AG04450 (cell line): Measurements from ENCODE around the gene SCGB1A1. TPM values are rescaled to one million over a fixed set of nuclear protein-coding genes. Genes with fewer than 3 reads are reported as not detected.
"Not testable (repeated sequence)": the region's sequence is repeated elsewhere in the genome, so short reads cannot be mapped to it uniquely, and the experiment has no call there.

Experiments
- CTCF ChIA-PET: fragments of 300-600, 350-600 bp; formaldehyde crosslinking; extraction: SDS; loops from one replicate; lab custom pipeline; 2022; ENCODE audit warnings: antibody characterized with exemption, inconsistent platforms; lab: Charles Lee
- POLR2A ChIA-PET: fragments of 350-600 bp; formaldehyde crosslinking; extraction: SDS; loops from one replicate; lab custom pipeline; 2021; ENCODE audit warnings: antibody characterized with exemption, inconsistent platforms; lab: Yijun Ruan, JAX
- DNase-seq: peaks from one replicate; pipeline ENCODE4 v3.0.0-alpha.2; 2011; ENCODE audit warnings: low read depth, low spot score
- H3K27ac ChIP-seq: one replicate; pipeline ENCODE4 v1.5.1; 2012; ENCODE audit warnings: low read depth, low read length, control low read depth
- H3K27me3 ChIP-seq: one replicate; pipeline ENCODE4 v1.6.0; 2012; ENCODE audit warnings: low read length; ENCODE audit not compliant: control insufficient read depth, insufficient read depth
- H3K4me3 ChIP-seq: 2 replicates; pipeline ENCODE4 v1.5.1; 2011; ENCODE audit warnings: mild to moderate bottlenecking, low read depth, low read length, control low read depth
- H3K9me3 ChIP-seq: 2 replicates; pipeline ENCODE4 v1.5.1; 2012; ENCODE audit warnings: low read length; ENCODE audit not compliant: control insufficient read depth, insufficient read depth
- CTCF ChIP-seq: IDR thresholded peaks from 2 replicates; pipeline ENCODE4 v1.5.1; 2011; ENCODE audit warnings: low read depth, low read length, control low read depth, inconsistent platforms
- polyA plus RNA-seq: library from polyadenylated mRNA; depleted of rRNA; stranded (reverse); fragments of >200 nt; gene quantifications from 2 replicates; pipeline ENCODE4 v1.2.3, GENCODE V29; 2011

Gene SCGB1A1
- polyA plus RNA-seq, 1 experiment, result not detected

- POLR2A ChIA-PET, result interaction anchor here (0.6 kb wide), 1 partner anchor 1920 kb away, joined by 8 read pairs; no protein-coding TSS in a partner anchor
- Histone ChIP-seq H3K27ac (no peak overlapping the region), H3K4me3 (no peak overlapping the region), H3K9me3 (no peaks in the 10 kb centered on the region), H3K27me3 (peaks cover 3% of the 10 kb centered on the region)
- TF ChIP-seq CTCF, result no peak
- DNase-seq, result no peak
- CTCF ChIA-PET, result no interaction called here
Measured at GRCh38 chr11:62374801-62375200, 44.0 kb upstream of the SCGB1A1 start.

GRCh38 chr11:62378459-62379063, 40.3 kb upstream of the SCGB1A1 start:
- peak; percentile 39 for TF ChIP-seq CTCF
- not testable (repeated sequence) for DNase-seq
- CTCF ChIA-PET, result interaction anchor here (0.8 to 2.9 kb wide), 6 partner anchors 17 to 161 kb away, joined by 3 to 53 read pairs (median 4); no protein-coding TSS in a partner anchor

GRCh38 chr11:62379586-62379985, 39.2 kb upstream of the SCGB1A1 start:
- H3K4me3 ChIP-seq, H3K27ac ChIP-seq, DNase-seq, H3K27me3 ChIP-seq, H3K9me3 ChIP-seq, POLR2A ChIA-PET: not testable (repeated sequence)
- CTCF ChIA-PET, result interaction anchor here (0.7 to 1.7 kb wide), 7 partner anchors 39 to 207 kb away, joined by 3 to 5 read pairs (median 3); no protein-coding TSS in a partner anchor

More at GRCh38 chr11:62378459-62379063, 40.3 kb upstream of the SCGB1A1 start:
- H3K27ac ChIP-seq, H3K9me3 ChIP-seq, H3K4me3 ChIP-seq, H3K27me3 ChIP-seq, POLR2A ChIA-PET: not testable (repeated sequence)

GRCh38 chr11:62380821-62381245, 38.0 kb upstream of the SCGB1A1 start:
- H3K4me3 ChIP-seq, H3K27me3 ChIP-seq, H3K27ac ChIP-seq, H3K9me3 ChIP-seq: not testable (repeated sequence)
- POLR2A ChIA-PET, result interaction anchor here (0.6 kb wide), 1 partner anchor 301 kb away, joined by 4 read pairs; no protein-coding TSS in a partner anchor
- TF ChIP-seq CTCF, result peak; percentile 74
- DNase-seq, result peak; percentile 33
- CTCF ChIA-PET, result interaction anchor here (1.3 to 1.5 kb wide), 3 partner anchors 14 to 209 kb away, joined by 3 to 5 read pairs (median 3); no protein-coding TSS in a partner anchor

- CTCF ChIA-PET, result interaction anchor here (0.6 to 0.7 kb wide), 2 partner anchors 214 to 272 kb away, joined by 3 read pairs; no protein-coding TSS in a partner anchor
- POLR2A ChIA-PET, result interaction anchor here (0.7 kb wide), 1 partner anchor 322 kb away, joined by 4 read pairs; no protein-coding TSS in a partner anchor
- H3K27ac ChIP-seq, result no peak overlapping the region
- H3K9me3 ChIP-seq, result no peaks in the 10 kb centered on the region
- no peak for TF ChIP-seq CTCF
- no peak for DNase-seq
- H3K27me3 ChIP-seq, result no peaks in the 10 kb centered on the region
- H3K4me3 ChIP-seq, result no peak overlapping the region
Measured at GRCh38 chr11:62383822-62384221, 35.0 kb upstream of the SCGB1A1 start.

- CTCF ChIA-PET, H3K9me3 ChIP-seq, H3K27me3 ChIP-seq, H3K4me3 ChIP-seq, POLR2A ChIA-PET, DNase-seq, H3K27ac ChIP-seq: not testable (repeated sequence)
Measured at GRCh38 chr11:62386083-62386482, 32.8 kb upstream of the SCGB1A1 start.
